GM19035 (cell line): ENCODE data around the gene NUDT21.

ENCODE experiments used
- ATAC-seq: cut with Tn5 transposase; IDR thresholded peaks from one replicate; pipeline ENCODE4 v1.9.1; 2021; ENCODE audit not compliant: unreplicated experiment

The NUDT21 gene

GRCh38 chr16:56462064-56462796 lies 11.1 kb upstream of the NUDT21 start:
- ATAC-seq, result no peak

GRCh38 chr16:56460101-56460500 lies 9.0 kb upstream of the NUDT21 start:
- no peak for ATAC-seq

GRCh38 chr16:56457927-56458470 lies 6.9 kb upstream of the NUDT21 start:
- ATAC-seq, result no peak

DNA sequence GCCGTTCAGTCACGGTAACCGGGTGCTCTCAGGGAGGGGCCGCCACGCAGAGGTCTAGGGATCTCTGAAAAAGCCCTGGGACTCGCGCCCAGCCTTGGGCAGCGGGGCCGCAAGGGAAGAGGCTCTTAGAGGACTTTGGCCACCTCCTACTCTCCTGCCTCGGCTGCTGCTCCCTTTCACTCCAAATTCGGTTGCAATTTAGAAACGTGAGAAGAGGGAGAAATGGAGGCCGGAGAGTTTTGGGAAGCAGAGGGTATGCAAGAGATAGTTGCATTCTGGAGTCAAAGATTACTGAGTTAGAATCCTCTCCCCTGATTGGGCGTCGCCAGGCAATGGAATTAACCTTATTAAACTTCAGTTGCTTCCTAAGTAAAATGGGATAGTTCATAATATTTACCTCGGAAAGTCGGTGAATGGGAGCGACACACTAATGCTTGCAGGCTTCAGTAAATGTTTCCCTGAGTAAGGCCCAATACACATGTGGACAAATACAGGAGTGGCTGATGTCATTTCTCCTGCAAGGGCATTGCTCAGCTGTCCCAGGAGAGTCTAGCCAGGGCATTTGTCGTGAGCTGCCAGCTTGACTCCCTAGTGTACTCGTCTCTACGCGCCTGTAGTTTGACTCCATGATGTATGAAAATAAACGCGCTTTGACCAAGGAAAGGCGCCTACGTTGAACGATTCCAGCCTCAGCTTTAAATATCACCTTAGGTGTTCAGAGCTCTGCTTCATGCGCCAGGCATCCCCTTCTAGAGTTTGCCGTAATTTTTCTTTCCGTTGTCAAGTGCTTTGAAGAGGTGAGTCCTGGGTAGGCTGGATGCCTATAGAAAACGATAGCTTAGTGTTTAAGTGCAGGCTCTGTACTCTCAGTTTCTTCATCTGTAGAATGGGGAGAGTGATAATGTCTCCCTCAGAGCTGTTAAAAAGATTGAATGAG lies 889 bp upstream of the NUDT21 start:
- ATAC-seq, result peak; percentile 37

DNA sequence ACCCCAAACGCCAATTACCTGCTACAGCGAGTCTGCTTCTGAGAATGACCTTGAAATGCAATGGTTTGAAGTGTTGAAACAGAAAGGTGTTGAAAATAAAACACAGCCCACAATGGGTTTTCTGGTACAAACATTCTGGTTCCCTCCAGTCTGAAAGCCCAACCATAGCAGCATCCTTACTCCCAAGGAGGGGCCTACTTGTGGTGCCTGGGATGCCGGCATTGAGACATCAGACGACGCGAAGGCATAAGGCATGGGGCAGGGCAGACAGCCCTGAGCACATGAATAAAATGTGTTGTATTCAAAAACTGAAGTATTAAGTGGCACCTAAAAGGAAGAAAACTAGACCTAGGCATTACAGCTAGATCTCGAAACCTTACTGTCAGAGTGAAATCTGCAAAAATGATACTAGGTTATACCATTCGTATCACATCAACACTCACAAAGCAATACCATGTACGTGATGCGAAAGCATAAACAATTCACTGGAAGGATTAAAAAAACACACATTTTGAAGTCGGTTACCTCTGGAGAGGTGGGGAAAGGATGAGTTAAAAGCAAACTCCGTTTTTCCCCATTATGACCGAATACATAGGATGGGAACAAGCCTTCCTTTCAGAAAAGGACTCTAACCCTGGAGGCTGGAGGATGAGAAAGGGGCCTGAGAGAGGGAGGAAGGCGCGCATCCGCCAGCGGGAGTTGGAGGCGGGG lies 702 bp downstream of the NUDT21 start:
- peak; percentile 40 for ATAC-seq

GRCh38 chr16:56448005-56448404 lies 3.1 kb downstream of the NUDT21 start:
- no peak for ATAC-seq

DNA sequence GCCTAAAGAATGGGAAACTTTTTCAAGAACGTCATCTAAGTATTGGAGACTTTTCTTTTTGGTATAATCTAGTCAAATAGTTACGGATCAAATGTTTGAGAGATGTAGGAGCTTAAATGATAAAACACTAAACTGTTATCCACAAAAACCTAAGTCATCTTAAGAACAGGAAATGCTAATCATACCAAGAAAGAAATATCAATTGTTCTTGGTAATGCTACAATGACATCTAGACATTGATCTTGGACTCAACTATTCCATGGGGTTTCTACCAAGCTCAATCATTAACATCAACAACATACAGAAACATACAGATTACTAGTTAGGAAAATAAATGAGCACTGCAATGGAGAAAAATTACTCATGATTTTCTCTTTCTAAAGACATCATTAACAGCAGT lies 3.8 kb downstream of the NUDT21 start:
- ATAC-seq, result no peak

GRCh38 chr16:56438038-56438437 lies 13.1 kb downstream of the NUDT21 start:
- no peak for ATAC-seq

GRCh38 chr16:56436258-56436657 lies 14.9 kb downstream of the NUDT21 start:
- ATAC-seq, result no peak

- ATAC-seq, result no peak
Measured at GRCh38 chr16:56428091-56428490, 23.0 kb downstream of the NUDT21 start.

DNA sequence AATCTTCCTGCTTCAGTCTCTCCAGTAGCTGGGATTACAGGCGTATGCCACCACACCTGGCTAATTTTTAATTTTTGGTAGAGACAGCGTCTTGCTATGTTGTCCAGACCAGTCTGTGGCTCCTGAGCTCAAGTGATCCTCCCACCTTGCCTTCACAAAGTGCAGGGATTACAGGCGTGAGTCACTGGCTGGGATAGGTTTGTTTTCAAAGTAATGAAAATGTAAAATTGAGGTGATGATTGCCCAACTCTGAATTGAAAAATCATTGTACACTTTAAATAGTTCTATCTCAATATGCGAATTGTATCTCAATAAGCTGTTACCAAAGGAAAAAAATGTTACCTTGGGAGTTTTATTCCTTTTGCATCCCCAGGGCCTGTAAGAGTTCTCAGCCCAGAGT lies 24.5 kb downstream of the NUDT21 start:
- no peak for ATAC-seq

DNA sequence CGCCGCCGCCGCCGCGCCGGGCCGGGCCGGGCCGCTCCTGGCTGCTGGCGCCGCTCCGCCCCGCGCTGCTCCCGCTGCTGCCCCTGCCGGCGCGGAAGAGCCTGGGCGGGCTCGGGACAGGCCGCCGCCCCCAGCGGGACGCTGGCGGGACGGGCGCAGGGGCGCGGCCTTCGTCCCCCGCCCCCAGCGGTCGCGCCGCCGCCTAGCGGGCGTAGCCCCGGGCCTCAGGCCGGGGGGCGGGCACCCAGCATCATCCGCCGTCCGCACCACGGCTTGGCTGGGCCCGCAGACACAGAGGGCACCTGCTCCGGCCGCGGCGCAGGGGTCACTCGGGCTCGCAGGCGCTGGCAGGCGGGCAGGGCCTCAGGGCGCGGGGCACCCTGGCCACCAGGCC lies 25.7 kb downstream of the NUDT21 start, which contains the start of gene AMFR:
Gene AMFR (minus strand): TSS at position 107 of the 394 bp plus-strand sequence. CDS start 218 bp downstream, outside the sequence.
- peak; percentile 77 for ATAC-seq

GRCh38 chr16:56424791-56425438 lies 26.2 kb downstream of the NUDT21 start:
- peak; percentile 32 for ATAC-seq

DNA sequence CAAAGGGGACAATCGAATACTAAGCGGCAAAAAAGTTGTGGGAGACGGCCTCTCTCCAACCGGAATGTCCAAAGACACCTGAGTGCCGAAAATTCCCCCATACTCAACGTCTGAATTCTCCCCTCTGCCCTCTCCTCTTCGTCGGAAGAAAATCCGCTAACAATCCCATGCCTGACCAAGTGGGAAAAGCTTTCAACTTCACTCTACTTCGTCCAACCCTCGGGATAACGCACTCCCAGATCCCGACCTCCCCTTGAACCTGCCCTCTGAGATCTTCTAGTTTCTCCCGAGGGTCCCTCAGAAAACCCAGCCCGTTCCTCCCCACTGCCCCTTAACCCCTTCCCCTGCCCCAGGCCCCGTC lies 26.7 kb downstream of the NUDT21 start:
- ATAC-seq, result no peak

- ATAC-seq, result peak; percentile 28
Measured at GRCh38 chr16:56423584-56424403, 27.3 kb downstream of the NUDT21 start.

DNA sequence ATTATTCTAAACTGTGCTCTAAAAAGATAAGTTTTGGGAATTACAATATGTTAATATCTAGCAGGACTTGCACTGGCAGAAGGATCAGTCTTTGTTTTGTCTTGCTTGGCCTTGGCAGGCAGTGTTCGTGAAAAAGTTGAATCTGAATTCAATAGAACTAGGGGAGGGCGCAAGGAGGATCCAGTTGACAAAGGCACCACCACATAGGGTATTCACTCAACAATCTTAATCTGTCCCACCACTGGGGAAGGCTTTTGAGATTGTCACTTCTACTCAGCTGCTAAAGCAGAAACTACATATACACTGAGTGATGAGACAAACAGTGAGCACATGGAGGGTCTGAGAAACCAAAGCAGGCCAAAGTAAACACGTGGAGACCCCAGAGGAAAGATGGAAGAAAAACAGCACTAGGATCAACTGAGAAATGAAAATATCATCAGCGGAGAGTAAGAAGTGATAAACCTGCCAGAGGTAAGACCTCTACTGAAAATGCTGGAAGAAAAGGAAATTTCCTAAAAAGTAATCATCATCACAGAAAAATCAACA lies 28.2 kb downstream of the NUDT21 start:
- ATAC-seq, result no peak

DNA sequence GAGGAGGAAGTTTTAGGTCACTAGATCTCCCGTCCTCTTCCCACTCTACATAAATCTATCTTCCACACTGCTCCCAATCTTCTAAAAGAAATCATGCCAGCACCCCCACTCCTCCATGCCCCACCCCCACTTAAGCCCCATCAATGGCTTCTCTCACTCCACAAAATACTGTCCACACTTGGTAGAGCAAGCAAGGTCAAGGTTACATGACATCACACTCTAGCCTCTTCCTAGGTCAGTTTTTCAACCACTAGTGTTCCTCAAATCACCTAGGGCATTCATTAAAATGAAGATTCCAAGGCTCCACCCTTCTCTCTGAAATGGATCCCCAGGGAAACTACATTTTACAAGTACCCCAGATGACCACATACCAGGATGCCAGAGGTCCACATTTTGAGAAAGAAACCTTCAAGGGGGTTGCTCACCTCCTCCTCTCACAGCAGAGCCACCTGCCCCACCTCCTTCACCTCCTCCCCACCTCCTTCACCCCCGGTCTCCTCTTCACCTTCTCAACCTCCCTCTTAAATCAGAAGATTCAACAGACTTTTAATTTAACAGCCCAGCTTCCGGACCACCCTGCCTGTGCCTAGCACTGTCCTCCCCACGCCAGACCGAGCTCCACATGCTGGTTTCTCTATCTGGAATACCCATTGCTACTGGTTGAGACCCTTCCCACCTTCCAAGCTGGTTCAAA lies 29.0 kb downstream of the NUDT21 start:
- no peak for ATAC-seq

- ATAC-seq, result no peak
Measured at GRCh38 chr16:56421313-56421712, 29.8 kb downstream of the NUDT21 start.

DNA sequence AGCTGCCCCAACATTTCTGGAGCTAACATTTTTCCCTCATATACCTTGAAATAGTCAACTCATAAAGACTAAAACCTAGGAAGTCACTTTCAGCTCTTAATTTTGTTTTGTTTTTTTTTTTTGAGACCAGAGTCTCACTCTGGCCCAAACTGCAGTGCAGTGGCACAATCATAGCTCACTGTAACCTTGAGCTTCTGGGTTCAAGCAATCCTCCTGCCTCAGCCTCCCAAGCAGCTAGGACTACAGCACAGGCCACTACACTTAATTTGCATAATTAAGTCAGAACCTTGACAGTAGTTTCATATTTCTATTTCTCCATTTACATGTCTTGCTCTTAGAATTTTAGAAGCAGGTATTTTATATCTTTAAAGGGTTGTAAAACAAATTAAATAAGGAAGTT lies 30.5 kb downstream of the NUDT21 start:
- no peak for ATAC-seq
